ENCODE measurements around the gene IFT20. TPM values are rescaled to one million over a fixed set of nuclear protein-coding genes. Genes with fewer than 3 reads are reported as not detected.

IFT20 gene
- total RNA-seq, 2 experiments from 2014 or later = 22.2 to 25.7 TPM

Other genes with a start within 250 kb of the IFT20 start
- 10 to 100 TPM; 23.3 to 26.6 TPM for gene TMEM97, start 16.3 kb downstream of the IFT20 start, total RNA-seq
- gene TNFAIP1, start 289 bp upstream of the IFT20 start, total RNA-seq = 10 to 100 TPM; 25.2 to 26.5 TPM
- gene POLDIP2, start 22.1 kb upstream of the IFT20 start, total RNA-seq = 10 to 100 TPM; 54.3 to 56.2 TPM
- not detected for gene SEBOX, start 29.7 kb upstream of the IFT20 start, total RNA-seq
- under 1 TPM in 1 of 2 experiments, not detected in 1; 0.15 TPM for gene VTN, start 34.8 kb upstream of the IFT20 start, total RNA-seq
- 10 to 100 TPM; 17.2 to 17.5 TPM for gene SARM1, start 36.2 kb upstream of the IFT20 start, total RNA-seq
- gene SLC46A1, start 70.7 kb upstream of the IFT20 start, total RNA-seq = 1 to 10 TPM in 1 of 2 experiments, under 1 TPM in 1; 0.96 to 1.1 TPM
- gene SLC13A2, start 138.2 kb upstream of the IFT20 start, total RNA-seq = not detected
- not detected for gene FOXN1, start 170.9 kb upstream of the IFT20 start, total RNA-seq
- 10 to 100 TPM; 46.2 to 61.1 TPM for gene UNC119, start 217.2 kb upstream of the IFT20 start, total RNA-seq
- 10 to 100 TPM; 66.3 to 66.6 TPM for gene PIGS, start 236.1 kb upstream of the IFT20 start, total RNA-seq
- 100 to 1,000 TPM; 140 to 147 TPM for gene ALDOC, start 241.4 kb upstream of the IFT20 start, total RNA-seq